GM12878 (cell line): ENCODE results near the gene PXT1. TPM values are rescaled to one million over a fixed set of nuclear protein-coding genes. Genes with fewer than 3 reads are reported as not detected.

Experiments
- BCL11A ChIP-seq: IDR thresholded peaks from 2 replicates; pipeline ENCODE4 v1.6.1; 2011; ENCODE audit warnings: low read depth, low read length
- CHD4 ChIP-seq: fragments of 200-600 bp; sonication (generic); IDR thresholded peaks from 2 replicates; pipeline ENCODE4 v1.6.1; 2016; ENCODE audit warnings: mild to moderate bottlenecking
- EED ChIP-seq: sonication (generic); IDR thresholded peaks from 2 replicates; pipeline ENCODE4 v1.6.1; 2016; ENCODE audit warnings: antibody characterized with exemption, low read depth
- EZH2 ChIP-seq: IDR thresholded peaks from 2 replicates; pipeline ENCODE4 v1.6.1; 2012; ENCODE audit warnings: low read depth, mild to moderate bottlenecking, control low read depth, inconsistent platforms, low read length, borderline replicate concordance; ENCODE audit not compliant: control insufficient read depth
- KLF5 ChIP-seq: fragments of 450-650 bp; IDR thresholded peaks from 2 replicates; pipeline ENCODE4 v1.6.1; 2014; ENCODE audit warnings: mild to moderate bottlenecking; ENCODE audit not compliant: partially characterized antibody
- NBN ChIP-seq: fragments of 450-650 bp; IDR thresholded peaks from 2 replicates; pipeline ENCODE4 v1.6.1; 2016
- RAD51 ChIP-seq: fragments of 450-650 bp; IDR thresholded peaks from 2 replicates; pipeline ENCODE4 v1.6.1; 2016; ENCODE audit warnings: moderate library complexity, mild to moderate bottlenecking, inconsistent platforms
- RBBP5 ChIP-seq: fragments of 200-600 bp; sonication (generic); conservative IDR thresholded peaks from 2 replicates; pipeline ENCODE4 v1.6.1; 2016
- ZBED1 ChIP-seq: IDR thresholded peaks from 2 replicates; pipeline ENCODE4 v1.6.1; 2016; ENCODE audit warnings: borderline replicate concordance
- ZNF592 ChIP-seq: fragments of 450-650 bp; IDR thresholded peaks from 2 replicates; pipeline ENCODE4 v1.6.1; 2017; ENCODE audit warnings: mild to moderate bottlenecking, moderate library complexity
- polyA plus RNA-seq, 11 experiments: library from polyadenylated mRNA; depleted of rRNA in 4 of 11; unstranded in 6 of 11; stranded (reverse) in 5 of 11; fragments of >200 nt; fragmentation: Nextera tagmentation in 4 of 11; fragmentation: Illumina TruSeq in 1 of 11; extraction: Ambion mirVana in 4 of 11; extraction: Trizol in 1 of 11; gene quantifications; 1 replicate in 1 of 11; 2 replicates in 10 of 11; pipeline versions ENCODE4 v1.2.1 to v1.2.3, GENCODE V29; 2011 to 2016; ENCODE audit warnings: inconsistent platforms in 2 of 11, missing spikeins in 2 of 11, low read depth in 1 of 11
- total RNA-seq, 4 experiments: library from RNA; depleted of rRNA in 3 of 4; stranded (reverse); fragments of >200 nt in 3 of 4; fragmentation: Illumina TruSeq in 1 of 4; extraction: Trizol in 1 of 4; gene quantifications; 2 replicates each; pipeline versions ENCODE4 v1.2.1 to v1.2.3, GENCODE V29; 2013 to 2021
- TF ChIP-seq, protein P1 (sequence below): fragments of 450-650 bp; IDR thresholded peaks from 2 replicates; pipeline ENCODE4 v1.6.1; 2017; ENCODE audit warnings: mild to moderate bottlenecking, moderate library complexity
- TF ChIP-seq, protein P2 (sequence below): fragments of 450-650 bp; IDR thresholded peaks from 2 replicates; pipeline ENCODE4 v1.6.1; 2017; ENCODE audit warnings: mild to moderate bottlenecking
- TF ChIP-seq, protein P3 (sequence below): fragments of 450-650 bp; IDR thresholded peaks from 2 replicates; pipeline ENCODE4 v1.6.1; 2016; ENCODE audit warnings: mild to moderate bottlenecking, moderate library complexity, borderline replicate concordance

PXT1 gene
- total and polyA plus RNA-seq, 10 of the 15 experiments (the other 5 are each of a cell fraction or from before 2014, with no cell fraction given) = 0.27 to 2.9 (median 0.50) TPM

GRCh38 chr6:36443471-36444428 lies 1.1 kb upstream of the PXT1 start (continued):
- TF ChIP-seq, protein P1, sequence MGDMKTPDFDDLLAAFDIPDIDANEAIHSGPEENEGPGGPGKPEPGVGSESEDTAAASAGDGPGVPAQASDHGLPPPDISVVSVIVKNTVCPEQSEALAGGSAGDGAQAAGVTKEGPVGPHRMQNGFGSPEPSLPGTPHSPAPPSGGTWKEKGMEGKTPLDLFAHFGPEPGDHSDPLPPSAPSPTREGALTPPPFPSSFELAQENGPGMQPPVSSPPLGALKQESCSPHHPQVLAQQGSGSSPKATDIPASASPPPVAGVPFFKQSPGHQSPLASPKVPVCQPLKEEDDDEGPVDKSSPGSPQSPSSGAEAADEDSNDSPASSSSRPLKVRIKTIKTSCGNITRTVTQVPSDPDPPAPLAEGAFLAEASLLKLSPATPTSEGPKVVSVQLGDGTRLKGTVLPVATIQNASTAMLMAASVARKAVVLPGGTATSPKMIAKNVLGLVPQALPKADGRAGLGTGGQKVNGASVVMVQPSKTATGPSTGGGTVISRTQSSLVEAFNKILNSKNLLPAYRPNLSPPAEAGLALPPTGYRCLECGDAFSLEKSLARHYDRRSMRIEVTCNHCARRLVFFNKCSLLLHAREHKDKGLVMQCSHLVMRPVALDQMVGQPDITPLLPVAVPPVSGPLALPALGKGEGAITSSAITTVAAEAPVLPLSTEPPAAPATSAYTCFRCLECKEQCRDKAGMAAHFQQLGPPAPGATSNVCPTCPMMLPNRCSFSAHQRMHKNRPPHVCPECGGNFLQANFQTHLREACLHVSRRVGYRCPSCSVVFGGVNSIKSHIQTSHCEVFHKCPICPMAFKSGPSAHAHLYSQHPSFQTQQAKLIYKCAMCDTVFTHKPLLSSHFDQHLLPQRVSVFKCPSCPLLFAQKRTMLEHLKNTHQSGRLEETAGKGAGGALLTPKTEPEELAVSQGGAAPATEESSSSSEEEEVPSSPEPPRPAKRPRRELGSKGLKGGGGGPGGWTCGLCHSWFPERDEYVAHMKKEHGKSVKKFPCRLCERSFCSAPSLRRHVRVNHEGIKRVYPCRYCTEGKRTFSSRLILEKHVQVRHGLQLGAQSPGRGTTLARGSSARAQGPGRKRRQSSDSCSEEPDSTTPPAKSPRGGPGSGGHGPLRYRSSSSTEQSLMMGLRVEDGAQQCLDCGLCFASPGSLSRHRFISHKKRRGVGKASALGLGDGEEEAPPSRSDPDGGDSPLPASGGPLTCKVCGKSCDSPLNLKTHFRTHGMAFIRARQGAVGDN = peak; percentile 12; the same call in 1 of the 2 replicates
- TF ChIP-seq, protein P2, sequence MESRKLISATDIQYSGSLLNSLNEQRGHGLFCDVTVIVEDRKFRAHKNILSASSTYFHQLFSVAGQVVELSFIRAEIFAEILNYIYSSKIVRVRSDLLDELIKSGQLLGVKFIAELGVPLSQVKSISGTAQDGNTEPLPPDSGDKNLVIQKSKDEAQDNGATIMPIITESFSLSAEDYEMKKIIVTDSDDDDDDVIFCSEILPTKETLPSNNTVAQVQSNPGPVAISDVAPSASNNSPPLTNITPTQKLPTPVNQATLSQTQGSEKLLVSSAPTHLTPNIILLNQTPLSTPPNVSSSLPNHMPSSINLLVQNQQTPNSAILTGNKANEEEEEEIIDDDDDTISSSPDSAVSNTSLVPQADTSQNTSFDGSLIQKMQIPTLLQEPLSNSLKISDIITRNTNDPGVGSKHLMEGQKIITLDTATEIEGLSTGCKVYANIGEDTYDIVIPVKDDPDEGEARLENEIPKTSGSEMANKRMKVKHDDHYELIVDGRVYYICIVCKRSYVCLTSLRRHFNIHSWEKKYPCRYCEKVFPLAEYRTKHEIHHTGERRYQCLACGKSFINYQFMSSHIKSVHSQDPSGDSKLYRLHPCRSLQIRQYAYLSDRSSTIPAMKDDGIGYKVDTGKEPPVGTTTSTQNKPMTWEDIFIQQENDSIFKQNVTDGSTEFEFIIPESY = no peak
- TF ChIP-seq EED = no peak
- no peak for TF ChIP-seq RBBP5
- TF ChIP-seq CHD4 = no peak
- no peak for TF ChIP-seq ZBED1
- TF ChIP-seq, protein P3, sequence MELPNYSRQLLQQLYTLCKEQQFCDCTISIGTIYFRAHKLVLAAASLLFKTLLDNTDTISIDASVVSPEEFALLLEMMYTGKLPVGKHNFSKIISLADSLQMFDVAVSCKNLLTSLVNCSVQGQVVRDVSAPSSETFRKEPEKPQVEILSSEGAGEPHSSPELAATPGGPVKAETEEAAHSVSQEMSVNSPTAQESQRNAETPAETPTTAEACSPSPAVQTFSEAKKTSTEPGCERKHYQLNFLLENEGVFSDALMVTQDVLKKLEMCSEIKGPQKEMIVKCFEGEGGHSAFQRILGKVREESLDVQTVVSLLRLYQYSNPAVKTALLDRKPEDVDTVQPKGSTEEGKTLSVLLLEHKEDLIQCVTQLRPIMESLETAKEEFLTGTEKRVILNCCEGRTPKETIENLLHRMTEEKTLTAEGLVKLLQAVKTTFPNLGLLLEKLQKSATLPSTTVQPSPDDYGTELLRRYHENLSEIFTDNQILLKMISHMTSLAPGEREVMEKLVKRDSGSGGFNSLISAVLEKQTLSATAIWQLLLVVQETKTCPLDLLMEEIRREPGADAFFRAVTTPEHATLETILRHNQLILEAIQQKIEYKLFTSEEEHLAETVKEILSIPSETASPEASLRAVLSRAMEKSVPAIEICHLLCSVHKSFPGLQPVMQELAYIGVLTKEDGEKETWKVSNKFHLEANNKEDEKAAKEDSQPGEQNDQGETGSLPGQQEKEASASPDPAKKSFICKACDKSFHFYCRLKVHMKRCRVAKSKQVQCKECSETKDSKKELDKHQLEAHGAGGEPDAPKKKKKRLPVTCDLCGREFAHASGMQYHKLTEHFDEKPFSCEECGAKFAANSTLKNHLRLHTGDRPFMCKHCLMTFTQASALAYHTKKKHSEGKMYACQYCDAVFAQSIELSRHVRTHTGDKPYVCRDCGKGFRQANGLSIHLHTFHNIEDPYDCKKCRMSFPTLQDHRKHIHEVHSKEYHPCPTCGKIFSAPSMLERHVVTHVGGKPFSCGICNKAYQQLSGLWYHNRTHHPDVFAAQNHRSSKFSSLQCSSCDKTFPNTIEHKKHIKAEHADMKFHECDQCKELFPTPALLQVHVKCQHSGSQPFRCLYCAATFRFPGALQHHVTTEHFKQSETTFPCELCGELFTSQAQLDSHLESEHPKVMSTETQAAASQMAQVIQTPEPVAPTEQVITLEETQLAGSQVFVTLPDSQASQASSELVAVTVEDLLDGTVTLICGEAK = peak; percentile 9; the same call in 1 of the 2 replicates
- peak; percentile 16; the same call in 1 of the 2 replicates for TF ChIP-seq RAD51
- 0 out of 2 replicates have a peak, but pooled peaks have one; percentile 24 for TF ChIP-seq NBN
- TF ChIP-seq BCL11A = no peak
- no peak for TF ChIP-seq EZH2
- TF ChIP-seq KLF5 = no peak
- no peak for TF ChIP-seq ZNF592
